Measurements from ENCODE around the gene TMOD4.

DNA sequence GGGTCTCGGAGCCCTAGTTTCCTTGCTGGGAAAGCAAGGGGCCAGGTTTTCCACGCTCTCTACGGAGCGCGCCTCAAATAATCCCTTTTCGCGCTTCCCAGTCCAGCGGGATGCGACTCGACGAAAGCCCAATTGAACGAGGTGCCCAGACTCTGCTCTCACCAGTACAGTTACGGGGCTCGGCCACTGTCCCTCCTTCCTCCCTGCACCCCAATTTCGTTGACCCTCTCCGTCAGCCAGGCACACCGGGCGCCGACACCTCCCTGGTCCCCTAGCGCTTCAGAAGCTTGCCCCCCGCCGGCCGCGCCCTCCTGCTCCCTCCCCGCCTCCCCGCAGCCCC is 29.7 kb downstream of the TMOD4 start:
- TF ChIP-seq, protein P1, sequence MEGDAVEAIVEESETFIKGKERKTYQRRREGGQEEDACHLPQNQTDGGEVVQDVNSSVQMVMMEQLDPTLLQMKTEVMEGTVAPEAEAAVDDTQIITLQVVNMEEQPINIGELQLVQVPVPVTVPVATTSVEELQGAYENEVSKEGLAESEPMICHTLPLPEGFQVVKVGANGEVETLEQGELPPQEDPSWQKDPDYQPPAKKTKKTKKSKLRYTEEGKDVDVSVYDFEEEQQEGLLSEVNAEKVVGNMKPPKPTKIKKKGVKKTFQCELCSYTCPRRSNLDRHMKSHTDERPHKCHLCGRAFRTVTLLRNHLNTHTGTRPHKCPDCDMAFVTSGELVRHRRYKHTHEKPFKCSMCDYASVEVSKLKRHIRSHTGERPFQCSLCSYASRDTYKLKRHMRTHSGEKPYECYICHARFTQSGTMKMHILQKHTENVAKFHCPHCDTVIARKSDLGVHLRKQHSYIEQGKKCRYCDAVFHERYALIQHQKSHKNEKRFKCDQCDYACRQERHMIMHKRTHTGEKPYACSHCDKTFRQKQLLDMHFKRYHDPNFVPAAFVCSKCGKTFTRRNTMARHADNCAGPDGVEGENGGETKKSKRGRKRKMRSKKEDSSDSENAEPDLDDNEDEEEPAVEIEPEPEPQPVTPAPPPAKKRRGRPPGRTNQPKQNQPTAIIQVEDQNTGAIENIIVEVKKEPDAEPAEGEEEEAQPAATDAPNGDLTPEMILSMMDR (conservative IDR thresholded peaks at IDR 0.05; ENCODE audit: low read length) = no peak
- TF ChIP-seq EZH2phosphoT487 (IDR thresholded peaks at IDR 0.05; ENCODE audit: borderline replicate concordance, low read depth, low read length) = no peak

All from OCI-LY7 (cell line).